ENCODE data around the gene DBN1.

DBN1 gene

GRCh38 chr5:177500685-177501522 is 27.5 kb upstream of the DBN1 start:
- TF ChIP-seq CTCF (IDR thresholded peaks at IDR 0.05; ENCODE audit: low read depth, low read length) = peak; percentile 99
- no peak overlapping the region for H3K4me3 ChIP-seq (ENCODE audit: low read depth, low read length)
- peak; percentile 82 for DNase-seq (ENCODE audit: low read depth, low spot score)
- in situ Hi-C loops (cut with HindIII; ENCODE audit: low sequenced_read_pairs) = no loop called here

DNA sequence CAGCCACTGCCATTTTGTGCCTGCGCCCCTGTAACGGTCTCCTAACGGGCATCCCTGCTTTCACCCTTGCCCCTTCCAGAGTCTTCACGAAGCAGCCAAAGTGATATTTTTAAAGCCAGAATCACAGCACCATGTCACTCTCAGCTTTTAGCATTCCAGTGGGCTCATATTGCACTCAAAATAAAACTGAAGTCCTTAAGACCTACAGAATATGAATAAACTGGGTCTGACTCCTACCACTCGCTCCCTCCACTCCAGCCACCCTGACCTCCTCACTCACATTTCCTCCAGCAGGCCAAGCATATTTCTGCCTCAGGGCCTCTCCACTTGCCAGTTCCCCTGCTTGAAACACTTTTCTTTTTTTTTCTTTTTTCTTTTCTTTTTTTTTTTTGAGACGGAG is 26.4 kb upstream of the DBN1 start:
- in situ Hi-C loops (cut with HindIII; ENCODE audit: low sequenced_read_pairs) = no loop called here
- no peak for TF ChIP-seq CTCF (IDR thresholded peaks at IDR 0.05; ENCODE audit: low read depth, low read length)
- DNase-seq (ENCODE audit: low read depth, low spot score) = no peak
- no peak overlapping the region for H3K4me3 ChIP-seq (ENCODE audit: low read depth, low read length)

GRCh38 chr5:177498013-177498787 is 24.8 kb upstream of the DBN1 start:
- in situ Hi-C loops (cut with HindIII; ENCODE audit: low sequenced_read_pairs) = no loop called here
- peak overlapping the region; percentile 45 for H3K4me3 ChIP-seq (ENCODE audit: low read depth, low read length)
- TF ChIP-seq CTCF (IDR thresholded peaks at IDR 0.05; ENCODE audit: low read depth, low read length) = no peak
- peak; percentile 8 for DNase-seq (ENCODE audit: low read depth, low spot score)

DNA sequence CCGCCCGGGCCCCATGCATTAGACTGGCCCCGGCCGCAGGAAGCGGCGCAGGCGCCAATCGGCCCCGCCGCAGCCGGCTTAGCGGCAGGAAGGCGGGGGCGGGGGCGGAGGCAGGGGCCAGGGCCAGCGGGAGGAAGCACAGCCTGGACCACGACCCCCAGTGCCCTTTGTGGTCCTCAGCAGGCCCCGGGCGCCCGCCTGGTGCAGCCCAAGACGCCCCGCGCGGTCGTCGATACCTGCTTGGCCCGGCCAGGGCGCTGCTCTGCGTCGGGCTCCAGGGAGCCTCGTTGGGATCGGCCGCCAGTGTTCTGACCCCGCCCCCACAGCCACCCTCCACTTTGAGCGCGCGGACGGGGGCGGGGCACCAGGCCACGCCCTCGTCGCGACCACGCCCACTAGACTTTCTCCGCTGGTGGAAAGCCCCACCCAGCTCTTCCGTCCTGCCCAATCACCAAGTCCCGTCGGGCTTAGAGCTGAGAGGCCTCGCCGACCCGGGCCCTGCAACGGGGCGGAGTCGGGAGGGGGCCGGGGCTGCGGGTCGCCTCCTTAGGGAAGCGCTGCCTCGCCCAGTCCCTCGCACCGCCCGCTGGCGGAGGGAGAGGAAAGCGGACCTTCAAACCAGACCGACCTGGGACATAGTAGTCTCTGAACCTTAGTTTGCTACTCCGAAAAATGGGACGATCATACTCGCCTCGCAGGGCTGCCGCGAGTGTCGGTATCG is 24.0 kb upstream of the DBN1 start, which contains the start of gene PDLIM7:
PDLIM7 (minus strand) TSS at position 313 of the 721 bp plus-strand sequence. CDS start 1,092 bp downstream, outside the sequence.
- in situ Hi-C loops (cut with HindIII; ENCODE audit: low sequenced_read_pairs) = no loop called here
- peak; percentile 99 for DNase-seq (ENCODE audit: low read depth, low spot score)
- no peak for TF ChIP-seq CTCF (IDR thresholded peaks at IDR 0.05; ENCODE audit: low read depth, low read length)
- H3K4me3 ChIP-seq (ENCODE audit: low read depth, low read length) = peak within 1 kb of the TSS; percentile 65

GRCh38 chr5:177496727-177497291 is 23.4 kb upstream of the DBN1 start:
- peak; percentile 97 for DNase-seq (ENCODE audit: low read depth, low spot score)
- in situ Hi-C loops (cut with HindIII; ENCODE audit: low sequenced_read_pairs) = no loop called here
- peak overlapping the region; percentile 65 for H3K4me3 ChIP-seq (ENCODE audit: low read depth, low read length)
- no peak for TF ChIP-seq CTCF (IDR thresholded peaks at IDR 0.05; ENCODE audit: low read depth, low read length)

Data from astrocyte of the spinal cord (primary cell).